Endothelial cell of hepatic sinusoid (primary cell): ENCODE data around the gene ZNF614.
"Not testable (repeated sequence)": the region's sequence is repeated elsewhere in the genome, so short reads cannot be mapped to it uniquely, and the experiment has no call there.

Experiments used
- in situ Hi-C: cut with HindIII; loops from 2 replicates; pipeline ENCODE4 v1.10.0; 2017; ENCODE audit warnings: low sequenced_read_pairs

The ZNF614 gene

DNA sequence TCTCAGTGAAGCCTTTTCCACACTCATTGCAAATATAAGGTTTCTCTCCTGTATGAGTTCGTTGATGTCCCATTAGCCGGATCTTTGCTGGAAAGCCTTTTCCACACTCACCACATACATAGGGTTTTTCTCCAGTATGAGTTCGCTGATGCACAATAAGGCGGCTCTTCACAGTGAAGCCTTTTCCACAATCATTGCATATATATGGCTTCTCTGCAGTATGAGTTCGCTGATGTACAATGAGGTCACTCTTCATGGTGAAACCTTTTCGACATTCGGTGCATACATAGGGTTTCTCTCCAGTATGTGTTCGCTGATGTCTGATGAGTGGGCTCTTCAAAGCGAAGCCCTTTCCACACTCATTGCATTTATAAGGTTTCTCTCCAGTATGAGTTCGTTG is 34.8 kb downstream of the ZNF614 start:
- in situ Hi-C loops = no loop called here

DNA sequence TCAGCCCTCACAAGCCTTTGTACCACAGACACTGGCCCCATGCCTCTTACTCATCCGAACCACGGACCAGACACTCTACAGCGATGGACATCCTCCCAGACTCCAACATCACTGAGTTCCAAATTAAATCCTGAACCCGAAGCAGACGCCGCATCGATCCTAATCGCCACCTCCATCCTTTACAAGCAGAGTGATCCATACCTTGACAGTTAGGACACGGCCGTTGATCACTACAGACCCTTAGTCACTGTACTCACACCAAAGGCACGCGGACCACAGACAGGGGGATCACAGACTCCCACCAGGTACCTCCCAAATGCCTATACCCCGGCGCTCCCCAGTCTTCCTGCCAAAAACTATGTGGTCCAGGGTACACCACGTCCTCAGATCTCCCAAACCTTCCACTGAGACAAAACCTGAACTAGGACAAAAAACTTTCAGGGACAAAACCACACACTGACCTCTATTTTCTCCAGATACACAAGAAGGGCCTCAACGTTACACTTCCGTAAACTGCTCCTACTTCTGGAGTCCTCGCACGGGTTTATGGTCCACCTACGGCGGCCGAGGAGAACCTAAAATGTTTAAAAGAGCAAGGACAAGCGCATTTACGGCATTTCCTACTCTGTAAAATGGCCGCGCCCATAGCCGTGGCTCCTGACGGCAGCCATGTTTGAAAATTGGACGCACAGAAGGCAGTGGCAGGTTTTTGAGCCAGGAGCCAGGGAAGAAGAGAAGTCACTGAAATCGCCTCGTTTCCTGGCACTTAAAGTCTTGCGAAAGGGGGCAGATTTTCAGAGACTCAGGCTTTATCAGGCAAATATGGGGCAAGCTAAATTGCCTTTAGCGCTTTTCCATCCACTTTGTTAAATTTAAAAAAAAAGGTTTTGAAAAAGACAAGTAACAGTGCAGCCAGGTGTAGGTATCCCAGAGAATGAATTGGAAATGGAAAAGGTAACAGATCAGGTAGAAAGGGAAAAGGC is 41.6 kb downstream of the ZNF614 start, which contains the start of gene ZNF350:
ZNF350 (minus strand) TSS at position 532 of the 983 bp plus-strand sequence. CDS start 12,480 bp downstream, outside the sequence.
- in situ Hi-C loops = no loop called here

DNA sequence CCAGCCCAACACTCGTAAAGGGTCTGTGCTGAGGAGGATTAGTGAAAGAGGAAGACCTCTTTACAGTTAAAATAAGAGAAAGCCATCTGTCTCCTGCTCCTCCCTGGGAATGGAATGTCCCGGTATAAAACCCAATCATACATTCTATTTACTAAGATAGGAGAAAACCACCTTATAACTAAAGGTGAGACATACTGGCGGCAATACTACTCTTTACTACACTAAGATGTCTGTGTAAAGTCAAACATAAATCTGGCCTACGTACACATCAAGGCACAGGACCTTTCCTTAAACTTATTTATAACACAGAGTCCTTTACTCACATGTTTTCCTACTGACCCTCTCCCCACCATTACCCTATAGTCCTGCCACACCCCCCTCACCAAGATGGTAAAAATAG is 44.8 kb downstream of the ZNF614 start:
- in situ Hi-C loops = no loop called here

DNA sequence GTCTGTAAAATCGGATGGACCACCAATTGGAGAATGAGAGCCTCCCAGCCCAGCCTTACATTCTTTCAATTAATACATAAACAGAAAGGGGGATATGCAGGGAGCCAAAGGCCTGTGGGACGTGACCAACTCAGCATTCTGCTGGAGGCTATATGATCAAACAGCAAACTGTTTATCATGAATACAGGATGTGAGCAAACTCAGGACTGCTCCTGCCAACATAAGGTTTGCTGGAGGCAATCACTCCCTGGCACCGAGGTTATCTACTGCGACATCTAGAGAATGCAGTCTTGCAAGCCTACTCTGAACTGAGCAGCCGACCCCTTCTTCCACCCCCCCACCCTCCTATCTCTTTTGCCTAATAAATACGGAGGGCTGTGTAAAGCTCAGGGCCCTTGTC is 47.3 kb downstream of the ZNF614 start:
- in situ Hi-C loops = not testable (repeated sequence)

DNA sequence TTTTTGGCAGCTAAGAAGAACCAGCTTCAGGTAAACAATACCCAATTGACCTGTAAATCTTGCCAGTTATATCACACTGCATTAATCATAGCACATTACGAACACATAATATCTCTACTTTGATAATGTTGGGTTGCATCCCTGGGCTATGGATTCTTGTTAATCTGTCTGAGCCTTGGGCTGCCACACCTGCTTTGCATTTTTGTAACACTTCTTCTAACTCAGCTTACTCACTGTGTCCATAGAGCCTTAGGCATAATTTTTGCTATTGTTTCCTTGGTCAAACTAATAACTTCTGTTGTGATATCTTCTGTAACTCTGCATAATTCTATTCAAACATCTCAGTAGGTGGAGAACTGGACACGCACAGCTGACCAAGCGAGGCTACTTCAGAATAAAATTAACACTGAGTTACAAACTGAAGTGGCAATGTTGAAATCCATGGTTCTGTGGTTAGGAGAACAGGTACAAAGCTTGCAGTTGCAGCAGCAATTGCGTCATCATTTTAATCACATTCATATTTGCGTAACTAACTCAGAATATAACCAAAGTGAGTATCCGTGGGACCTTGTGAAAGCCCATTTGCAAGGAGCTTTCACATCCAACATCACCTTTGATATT is 48.0 kb downstream of the ZNF614 start:
- in situ Hi-C loops = no loop called here

DNA sequence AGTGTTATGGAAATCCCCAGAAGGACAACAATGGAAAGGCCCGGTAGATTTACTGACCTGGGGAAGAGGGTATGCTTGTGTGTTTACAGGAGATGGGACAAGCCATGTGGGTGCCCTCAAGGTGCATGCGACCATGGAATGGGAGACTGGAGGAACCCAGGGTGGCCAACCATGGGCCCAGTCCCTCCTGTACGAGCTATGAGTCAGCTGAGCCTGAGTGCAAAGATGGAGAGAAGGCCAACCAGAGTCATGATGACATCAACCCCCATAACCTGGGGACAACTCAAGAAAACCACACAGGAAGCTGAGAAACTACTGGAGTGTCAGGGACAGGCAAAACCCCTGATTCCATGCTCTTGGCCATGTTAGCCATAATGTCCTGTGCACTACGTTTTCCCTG is 49.3 kb downstream of the ZNF614 start:
- in situ Hi-C loops = no loop called here

DNA sequence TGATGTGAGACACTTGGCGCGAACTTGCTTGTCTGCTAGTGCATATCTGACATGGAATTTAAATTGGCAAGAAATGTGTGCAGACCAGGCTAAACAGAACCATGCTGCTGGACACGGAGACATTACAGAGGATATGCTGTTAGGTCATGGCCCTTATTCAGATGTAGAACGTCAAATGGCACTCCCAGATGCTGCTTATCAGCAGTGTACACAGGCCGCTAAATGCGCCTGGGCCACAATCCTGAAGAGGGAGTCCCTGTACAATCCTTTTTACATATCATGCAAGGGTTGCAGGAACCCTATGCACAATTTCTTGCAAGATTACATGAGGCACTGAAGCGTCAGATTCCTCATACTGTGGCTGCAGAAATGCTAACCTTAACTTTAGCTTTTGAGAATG is 50.8 kb downstream of the ZNF614 start:
- in situ Hi-C loops = no loop called here

DNA sequence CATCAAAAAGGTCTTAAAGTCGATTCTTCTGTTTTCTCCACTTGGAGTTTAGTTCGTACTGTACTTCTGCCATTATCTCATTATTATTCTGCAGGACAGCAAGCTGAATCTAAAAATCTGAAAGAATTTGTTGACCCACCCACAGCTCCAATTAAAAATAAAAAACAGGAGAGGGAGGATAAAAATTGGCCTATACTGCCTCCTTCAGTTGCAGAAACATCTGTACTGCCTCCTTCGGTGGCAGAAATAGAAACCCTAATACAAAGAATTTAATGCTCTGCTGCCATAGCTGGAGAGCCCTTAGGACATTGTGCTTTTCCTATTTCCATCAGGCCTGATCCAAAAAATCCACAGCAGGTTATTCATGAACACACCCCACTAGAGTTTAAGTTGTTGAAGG is 51.3 kb downstream of the ZNF614 start:
- in situ Hi-C loops = no loop called here

DNA sequence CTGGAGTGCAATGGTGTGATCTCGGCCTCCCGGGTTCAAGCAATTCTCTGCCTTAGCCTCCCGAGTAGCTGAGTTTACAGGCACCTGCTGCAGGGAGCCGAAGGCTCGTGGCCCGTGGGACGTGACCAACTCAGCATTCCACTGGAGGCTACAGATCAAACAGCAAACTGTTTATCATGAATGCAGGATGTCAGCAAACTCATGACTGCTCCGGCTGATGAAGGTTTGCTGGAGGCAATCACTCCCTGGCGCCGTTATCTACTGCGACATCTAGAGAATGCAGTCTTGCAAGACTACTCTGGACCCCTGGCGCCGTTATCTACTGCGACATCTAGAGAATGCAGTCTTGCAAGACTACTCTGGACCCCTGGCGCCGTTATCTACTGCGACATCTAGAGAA is 52.4 kb downstream of the ZNF614 start:
- in situ Hi-C loops = not testable (repeated sequence)

DNA sequence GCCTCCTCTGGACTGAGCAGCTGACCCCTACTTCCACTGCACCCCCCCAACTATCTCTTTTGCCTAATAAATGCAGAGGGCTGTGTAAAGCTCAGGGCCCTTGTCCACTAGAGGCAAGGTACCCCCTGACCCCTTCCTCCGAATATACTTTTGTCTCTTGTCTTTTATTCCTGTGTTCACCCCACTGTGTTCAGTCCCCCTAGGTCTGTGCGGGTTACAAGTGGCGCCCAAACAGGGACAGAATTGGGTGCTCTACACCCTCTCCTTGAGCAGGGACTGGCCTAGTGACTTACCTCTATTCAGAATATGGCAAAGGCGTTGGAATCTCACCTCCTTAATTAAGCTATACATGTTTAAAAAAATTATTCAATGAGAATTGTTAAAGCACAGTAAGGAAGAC is 56.6 kb downstream of the ZNF614 start:
- in situ Hi-C loops = no loop called here

DNA sequence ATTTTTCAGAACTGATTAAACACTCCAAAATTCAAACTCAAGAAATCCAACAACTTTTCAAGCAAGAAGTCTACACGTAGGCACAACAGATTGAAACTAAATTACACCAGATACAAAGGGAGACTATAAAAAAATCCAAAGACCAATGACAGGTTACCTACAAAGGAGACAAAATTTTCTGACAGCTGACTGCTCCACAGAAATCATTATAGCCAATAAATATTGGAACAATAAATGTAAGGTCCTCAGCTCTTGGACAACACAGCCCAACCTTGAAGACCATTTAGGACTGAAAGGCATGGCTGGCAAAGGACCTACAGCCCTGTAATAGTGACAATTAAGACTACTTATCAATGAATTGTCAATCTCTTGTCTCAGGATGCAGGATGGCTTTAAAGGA is 57.5 kb downstream of the ZNF614 start:
- in situ Hi-C loops = no loop called here

DNA sequence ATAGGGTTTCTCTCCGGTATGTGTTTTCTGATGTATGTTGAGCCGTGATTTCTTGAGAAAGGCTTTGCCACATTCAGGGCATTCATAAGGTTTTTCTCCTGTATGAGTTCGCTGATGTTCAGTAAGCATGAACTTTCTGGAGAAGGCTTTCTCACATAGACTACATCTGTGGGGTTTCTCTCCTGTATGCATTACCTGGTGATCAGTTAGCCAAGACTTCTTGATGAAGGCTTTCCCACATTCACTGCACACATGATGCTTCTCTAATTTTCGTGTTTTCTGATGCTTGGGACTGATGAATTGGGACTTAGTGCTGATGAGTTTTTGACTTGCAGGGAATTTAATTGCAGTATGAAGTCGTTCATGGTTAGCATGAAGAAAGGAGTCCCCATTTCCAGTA is 62.6 kb downstream of the ZNF614 start:
- in situ Hi-C loops = no loop called here
